Measurements from ENCODE around the gene C6orf89. TPM values are rescaled to one million over a fixed set of nuclear protein-coding genes. Genes with fewer than 3 reads are reported as not detected.

C6orf89 gene
- total RNA-seq, 1 experiment from 2014 or later: 11.8 TPM

- Histone ChIP-seq H3T11ph (ENCODE audit: low read length) (no peak overlapping the region), H3K27me3 (ENCODE audit: insufficient read depth, low read length) (no peaks in the 10 kb centered on the region), H2BK120ac (ENCODE audit: low read depth, low read length, poor library complexity, severe bottlenecking) (no peak overlapping the region), H3K27ac (ENCODE audit: insufficient read length, low read depth, low read length) (no peak overlapping the region), H2BK12ac (ENCODE audit: insufficient read length, low read depth, low read length) (no peak overlapping the region), H3K9ac (ENCODE audit: extremely low read depth, insufficient read length, low read length) (no peak overlapping the region), H4K8ac (replicated peaks; ENCODE audit: insufficient read length, low read depth, low read length) (no peak overlapping the region), H3K56ac (ENCODE audit: insufficient read length, low read depth, low read length) (no peak overlapping the region), H3K79me2 (ENCODE audit: insufficient read depth, low read length) (no peaks in the 10 kb centered on the region), H4K20me1 (ENCODE audit: control insufficient read depth, insufficient read depth, insufficient read length) (no peaks in the 10 kb centered on the region), H2BK20ac (ENCODE audit: low read depth, low read length, poor library complexity, severe bottlenecking) (no peak overlapping the region), H2BK5ac (ENCODE audit: insufficient read length, low read length) (no peak overlapping the region), H3K9me3 (ENCODE audit: control insufficient read depth, low read depth, low read length) (no peaks in the 10 kb centered on the region), H3K23ac (ENCODE audit: insufficient read length, low read depth, low read length) (no peak overlapping the region), H3K14ac (ENCODE audit: insufficient read depth, low read length) (no peak overlapping the region), H3K79me1 (ENCODE audit: insufficient read depth, low read depth, low read length, poor library complexity, severe bottlenecking) (no peaks in the 10 kb centered on the region), H3K4ac (ENCODE audit: low read depth, low read length) (no peak overlapping the region), H3K4me1 (ENCODE audit: insufficient read depth, low read length) (no peaks in the 10 kb centered on the region), H2AFZ (ENCODE audit: low read length) (no peak overlapping the region), H2BK15ac (ENCODE audit: low read depth, low read length) (no peak overlapping the region), H4K91ac (ENCODE audit: insufficient read length, low read depth, low read length) (no peak overlapping the region), H4K5ac (ENCODE audit: insufficient read length, low read depth, low read length) (no peak overlapping the region), H2AK5ac (ENCODE audit: insufficient read length, low read length) (no peak overlapping the region), H3K18ac (ENCODE audit: insufficient read length, low read depth, low read length) (no peak overlapping the region), H3K4me2 (ENCODE audit: insufficient read depth, insufficient read length, low read length) (no peak overlapping the region), H3K23me2 (ENCODE audit: insufficient read length, low read depth, low read length, poor library complexity, severe bottlenecking) (no peaks in the 10 kb centered on the region)
- no peaks in the 10 kb centered on the region for H3K9me3 Mint-ChIP-seq
- TF ChIP-seq, protein P1, sequence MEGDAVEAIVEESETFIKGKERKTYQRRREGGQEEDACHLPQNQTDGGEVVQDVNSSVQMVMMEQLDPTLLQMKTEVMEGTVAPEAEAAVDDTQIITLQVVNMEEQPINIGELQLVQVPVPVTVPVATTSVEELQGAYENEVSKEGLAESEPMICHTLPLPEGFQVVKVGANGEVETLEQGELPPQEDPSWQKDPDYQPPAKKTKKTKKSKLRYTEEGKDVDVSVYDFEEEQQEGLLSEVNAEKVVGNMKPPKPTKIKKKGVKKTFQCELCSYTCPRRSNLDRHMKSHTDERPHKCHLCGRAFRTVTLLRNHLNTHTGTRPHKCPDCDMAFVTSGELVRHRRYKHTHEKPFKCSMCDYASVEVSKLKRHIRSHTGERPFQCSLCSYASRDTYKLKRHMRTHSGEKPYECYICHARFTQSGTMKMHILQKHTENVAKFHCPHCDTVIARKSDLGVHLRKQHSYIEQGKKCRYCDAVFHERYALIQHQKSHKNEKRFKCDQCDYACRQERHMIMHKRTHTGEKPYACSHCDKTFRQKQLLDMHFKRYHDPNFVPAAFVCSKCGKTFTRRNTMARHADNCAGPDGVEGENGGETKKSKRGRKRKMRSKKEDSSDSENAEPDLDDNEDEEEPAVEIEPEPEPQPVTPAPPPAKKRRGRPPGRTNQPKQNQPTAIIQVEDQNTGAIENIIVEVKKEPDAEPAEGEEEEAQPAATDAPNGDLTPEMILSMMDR (conservative IDR thresholded peaks at IDR 0.05): no peak
- no peak overlapping the region for H3K4me3 Mint-ChIP-seq
- no peaks in the 10 kb centered on the region for H3K36me3 Mint-ChIP-seq (ENCODE audit: insufficient read depth in 1 of 3, low read depth in 3 of 3)
- peaks cover 3% of the 10 kb centered on the region for H3K27me3 Mint-ChIP-seq (ENCODE audit: low read depth)
- DNase-seq: no peak
- H3K4me1 Mint-ChIP-seq: peaks cover 0 to 4% of the 10 kb centered on the region in 2 experiments; a peak in 2 of 4 replicates
- no peak overlapping the region for H3K27ac Mint-ChIP-seq
- WGBS (ENCODE audit: extremely low coverage, insufficient read length, low lambda C conversion rate): no CpG with 5 or more reads among the region's 4 CpGs
Measured at GRCh38 chr6:36933519-36933918, 47.8 kb downstream of the C6orf89 start.

Data from H9 (cell line).